ENCODE data around the gene LRP4. TPM values are rescaled to one million over a fixed set of nuclear protein-coding genes. Genes with fewer than 3 reads are reported as not detected.

LRP4 gene
- total and polyA plus RNA-seq, 10 donors, result 0.88 to 30.7 (median 19.9) TPM

DNA sequence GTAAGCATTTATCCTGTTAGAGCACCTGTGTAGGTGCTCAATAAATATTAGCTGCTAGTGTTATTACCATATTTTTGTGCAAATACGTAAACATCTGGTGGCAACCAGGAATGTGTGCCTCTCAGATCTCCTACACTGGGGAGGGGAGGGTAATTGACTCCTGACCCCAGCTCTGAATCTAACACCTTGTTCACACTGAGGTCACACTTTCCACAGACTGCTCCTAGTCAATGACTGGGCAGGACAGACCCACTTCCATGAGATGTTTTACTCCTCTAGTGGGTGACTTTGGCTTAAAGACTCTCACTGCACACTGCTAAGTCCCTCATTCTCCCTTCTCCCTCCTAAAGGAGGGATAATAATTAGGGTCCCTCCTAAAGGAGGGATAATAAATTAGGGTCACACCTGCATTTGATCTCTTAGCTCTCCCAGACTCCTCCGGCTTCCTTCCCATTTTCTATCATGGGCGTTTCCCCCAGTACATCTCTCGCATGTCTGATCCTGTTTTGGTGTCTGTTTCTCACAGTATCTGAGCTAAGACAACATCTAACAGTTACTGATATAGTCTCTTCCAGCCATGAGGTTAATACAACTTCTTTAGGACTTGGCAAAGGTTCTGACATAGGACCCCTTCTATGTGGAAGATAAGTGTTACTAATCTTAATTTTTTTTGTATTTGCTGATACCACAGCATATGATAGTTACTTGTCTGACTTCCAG is 26.2 kb upstream of the LRP4 start:
- no peaks in the 10 kb centered on the region for H3K9me3 ChIP-seq
- WGBS, 5 donors, result 77 to 90% (median 88%) methylated on average over 4 of the region's 4 CpGs
- no peak overlapping the region for H3K4me3 ChIP-seq
- TF ChIP-seq, protein P1, sequence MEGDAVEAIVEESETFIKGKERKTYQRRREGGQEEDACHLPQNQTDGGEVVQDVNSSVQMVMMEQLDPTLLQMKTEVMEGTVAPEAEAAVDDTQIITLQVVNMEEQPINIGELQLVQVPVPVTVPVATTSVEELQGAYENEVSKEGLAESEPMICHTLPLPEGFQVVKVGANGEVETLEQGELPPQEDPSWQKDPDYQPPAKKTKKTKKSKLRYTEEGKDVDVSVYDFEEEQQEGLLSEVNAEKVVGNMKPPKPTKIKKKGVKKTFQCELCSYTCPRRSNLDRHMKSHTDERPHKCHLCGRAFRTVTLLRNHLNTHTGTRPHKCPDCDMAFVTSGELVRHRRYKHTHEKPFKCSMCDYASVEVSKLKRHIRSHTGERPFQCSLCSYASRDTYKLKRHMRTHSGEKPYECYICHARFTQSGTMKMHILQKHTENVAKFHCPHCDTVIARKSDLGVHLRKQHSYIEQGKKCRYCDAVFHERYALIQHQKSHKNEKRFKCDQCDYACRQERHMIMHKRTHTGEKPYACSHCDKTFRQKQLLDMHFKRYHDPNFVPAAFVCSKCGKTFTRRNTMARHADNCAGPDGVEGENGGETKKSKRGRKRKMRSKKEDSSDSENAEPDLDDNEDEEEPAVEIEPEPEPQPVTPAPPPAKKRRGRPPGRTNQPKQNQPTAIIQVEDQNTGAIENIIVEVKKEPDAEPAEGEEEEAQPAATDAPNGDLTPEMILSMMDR (IDR thresholded peaks at IDR 0.05 in 8 of 11, conservative IDR thresholded peaks at IDR 0.05 in 3 of 11), result no peak
- TF ChIP-seq POLR2AphosphoS5 (IDR thresholded peaks at IDR 0.05), result no peak
- no peak for TF ChIP-seq POLR2A (IDR thresholded peaks at IDR 0.05)
- no peak overlapping the region for H3K27ac ChIP-seq
- no peaks in the 10 kb centered on the region for H3K27me3 ChIP-seq (replicated peaks in 1 of 7)
- intact Hi-C loops (cut with DNase I; ENCODE audit: low total_unique reads), result no loop called here
- no peaks in the 10 kb centered on the region for H3K4me1 ChIP-seq
- DNase-seq, result no peak
- H3K36me3 ChIP-seq, result peaks cover 0 to 15% (median 0%) of the 10 kb centered on the region in 6 donors

DNA sequence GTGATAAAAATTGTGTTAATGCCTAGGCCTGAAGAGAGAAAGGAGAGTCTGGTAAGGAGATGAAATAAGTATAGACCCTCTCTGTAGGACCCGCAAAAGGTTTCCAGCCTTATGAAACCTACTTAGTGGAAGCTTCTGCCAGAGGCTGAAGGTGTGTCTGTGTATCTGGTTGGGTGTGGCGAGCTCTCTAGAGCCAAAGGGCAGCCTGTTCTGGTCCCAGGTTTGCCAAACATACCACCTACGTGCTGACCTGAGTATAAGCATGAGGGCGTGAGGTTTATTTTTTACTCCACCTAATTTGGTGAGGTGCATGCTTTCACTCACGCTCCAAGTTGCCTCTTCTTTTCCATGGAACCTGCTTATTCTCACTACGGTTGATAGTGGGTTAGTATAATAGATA is 23.8 kb upstream of the LRP4 start:
- intact Hi-C loops (cut with DNase I; ENCODE audit: low total_unique reads), result no loop called here
- H3K27me3 ChIP-seq (replicated peaks in 1 of 7), result no peaks in the 10 kb centered on the region
- no peak for TF ChIP-seq POLR2AphosphoS5 (IDR thresholded peaks at IDR 0.05)
- TF ChIP-seq POLR2A (IDR thresholded peaks at IDR 0.05), result no peak
- TF ChIP-seq, protein P1 (IDR thresholded peaks at IDR 0.05 in 8 of 11, conservative IDR thresholded peaks at IDR 0.05 in 3 of 11), result no peak
- WGBS, 5 donors, result 94 to 97% (median 96%) methylated on average over 6 of the region's 6 CpGs
- no peak overlapping the region for H3K4me3 ChIP-seq
- peaks cover 0 to 5% (median 4%) of the 10 kb centered on the region in 6 donors for H3K4me1 ChIP-seq
- H3K36me3 ChIP-seq, result peaks cover 0 to 11% (median 0%) of the 10 kb centered on the region in 6 donors
- no peak overlapping the region for H3K27ac ChIP-seq
- DNase-seq, result no peak
- no peaks in the 10 kb centered on the region for H3K9me3 ChIP-seq

DNA sequence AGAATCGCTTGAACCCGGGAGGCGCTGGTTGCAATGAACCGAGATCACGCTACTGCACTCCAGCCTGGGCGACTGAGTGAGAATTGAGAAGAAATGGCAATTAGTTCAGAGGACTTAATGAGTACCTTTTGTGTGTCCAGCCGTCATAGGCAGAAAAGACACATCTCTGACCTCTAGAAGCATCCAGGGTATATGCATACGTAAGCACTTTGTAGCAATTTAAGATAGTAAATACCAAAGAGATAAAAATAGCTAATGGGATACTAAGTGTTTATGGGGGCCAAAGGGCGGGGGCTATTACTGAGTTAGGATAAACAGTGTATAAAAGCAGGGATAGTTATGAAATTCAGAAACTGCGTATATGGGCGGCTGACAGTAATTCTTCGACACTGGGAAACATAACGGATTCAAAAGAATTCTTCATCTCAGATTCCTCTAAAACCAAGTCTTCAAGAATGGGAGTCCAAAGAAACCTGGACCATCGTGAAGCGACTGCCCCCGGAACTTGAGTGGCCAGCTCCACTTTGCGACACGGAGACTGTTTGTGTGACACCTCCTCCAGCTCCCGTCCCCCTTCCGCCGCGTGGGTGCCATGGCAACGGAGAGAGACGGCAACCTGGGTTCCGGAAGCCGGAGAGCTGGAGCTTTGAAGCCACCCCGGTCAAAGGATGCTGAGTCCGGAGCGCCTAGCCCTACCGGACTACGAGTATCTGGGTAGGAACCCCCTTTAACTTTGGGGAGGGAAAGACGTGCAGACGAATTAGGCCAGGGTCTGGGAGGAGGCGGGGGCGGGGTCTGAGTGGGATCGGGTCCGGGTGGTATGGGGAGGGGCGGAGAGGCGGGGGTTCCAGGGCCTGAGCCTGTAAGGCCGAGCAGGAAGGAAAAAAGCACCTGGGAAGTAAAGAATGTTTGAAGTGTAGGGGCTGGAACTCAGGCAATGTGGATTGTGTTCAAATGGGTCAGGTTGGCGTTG is 18.1 kb upstream of the LRP4 start, which contains the start of gene CSTPP1:
Gene CSTPP1, plus strand, starts transcription at position 624 of the 973 bp plus-strand sequence. Its CDS starts 45 bp downstream, at position 669.
- peak within 1 kb of the TSS; percentile 58 to 92 (median 68) for H3K4me3 ChIP-seq
- H3K4me1 ChIP-seq, result peaks cover 5 to 19% (median 16%) of the 10 kb centered on the region in 6 donors
- intact Hi-C loops (cut with DNase I; ENCODE audit: low total_unique reads), result no loop called here
- H3K36me3 ChIP-seq, result peaks cover 0 to 5% (median 0%) of the 10 kb centered on the region in 6 donors
- H3K27me3 ChIP-seq (replicated peaks in 1 of 7), result peaks cover 0 to 5% (median 0%) of the 10 kb centered on the region in 7 donors
- peak; percentile 97 for DNase-seq
- H3K9me3 ChIP-seq, result no peaks in the 10 kb centered on the region
- 22 to 25% (median 23%) methylated on average over 36 to 41 of the region's 41 CpGs for WGBS, 5 donors
- H3K27ac ChIP-seq, result peak within 1 kb of the TSS in 6 of 8 donors; percentile 17 to 62 (median 57)
- peak; percentile 73 to 79 (median 77) for TF ChIP-seq POLR2AphosphoS5 (IDR thresholded peaks at IDR 0.05)
- no peak for TF ChIP-seq POLR2A (IDR thresholded peaks at IDR 0.05)
- TF ChIP-seq, protein P1 (IDR thresholded peaks at IDR 0.05 in 8 of 11, conservative IDR thresholded peaks at IDR 0.05 in 3 of 11), result no peak

Measured in spleen (tissue), 11 donors.